PC-9 (cell line): Measurements from ENCODE around the gene MRPS22. TPM values are rescaled to one million over a fixed set of nuclear protein-coding genes. Genes with fewer than 3 reads are reported as not detected.

Experiments
- BruUV-seq: library from RNA; stranded (reverse); fragments of 400-500 nt; replicated peaks from 2 replicates; lab custom pipeline; 2021; lab: Mats Ljungman, UMichigan
- CTCF ChIA-PET: fragments of 300-600 bp; sonication (Branson Sonifier 250); formaldehyde crosslinking; loops from one replicate; lab custom pipeline; 2022; ENCODE audit warnings: antibody characterized with exemption; lab: Charles Lee
- POLR2A ChIA-PET: fragments of 300-600 bp; sonication (Branson Sonifier 250); formaldehyde crosslinking; loops from one replicate; lab custom pipeline; 2022; ENCODE audit warnings: antibody characterized with exemption; ENCODE audit not compliant: unreplicated experiment; lab: Charles Lee
- DNase-seq, 2 experiments: peaks; one replicate each; pipeline versions ENCODE4 v3.0.0 to v3.0.0-alpha.2; 2015 to 2022; ENCODE audit warnings: mixed read lengths in 1 of 2
- H2AFZ ChIP-seq: fragments of 200-600 bp; sonication (generic); 2 replicates; pipeline ENCODE4 v1.8.1; 2017; ENCODE audit warnings: antibody characterized with exemption
- H3F3A ChIP-seq: fragments of 200-600 bp; sonication (generic); 2 replicates; pipeline ENCODE4 v1.8.1; 2017; ENCODE audit warnings: antibody characterized with exemption, mild to moderate bottlenecking, low read depth; ENCODE audit not compliant: insufficient read depth
- H3K27ac ChIP-seq: fragments of 200-600 bp; sonication (generic); 2 replicates; pipeline ENCODE4 v1.6.1; 2016; ENCODE audit warnings: mixed run types
- H3K27me3 ChIP-seq: fragments of 200-600 bp; sonication (generic); 2 replicates; pipeline ENCODE4 v1.6.1; 2016; ENCODE audit warnings: low read depth, mixed run types; ENCODE audit not compliant: insufficient read depth
- H3K36me3 ChIP-seq: fragments of 200-600 bp; sonication (generic); 2 replicates; pipeline ENCODE4 v1.6.1; 2016; ENCODE audit warnings: low read depth, mixed run types
- H3K4me1 ChIP-seq: fragments of 200-600 bp; sonication (generic); replicated peaks from 2 replicates; pipeline ENCODE4 v1.6.1; 2016; ENCODE audit warnings: mixed run types; ENCODE audit not compliant: insufficient read depth
- H3K4me2 ChIP-seq: fragments of 200-600 bp; sonication (generic); 2 replicates; pipeline ENCODE4 v1.6.1; 2017; ENCODE audit warnings: mixed run types
- H3K4me3 ChIP-seq: fragments of 200-600 bp; sonication (generic); 2 replicates; pipeline ENCODE4 v1.6.1; 2016; ENCODE audit warnings: mixed run types
- H3K79me2 ChIP-seq: fragments of 200-600 bp; sonication (generic); 2 replicates; pipeline ENCODE4 v1.6.1; 2017; ENCODE audit warnings: low read depth, mixed run types
- H3K9me2 ChIP-seq: fragments of 200-600 bp; sonication (generic); 2 replicates; pipeline ENCODE4 v1.8.1; 2017; ENCODE audit warnings: mild to moderate bottlenecking; ENCODE audit not compliant: insufficient read depth
- H3K9me3 ChIP-seq: fragments of 200-600 bp; sonication (generic); 2 replicates; pipeline ENCODE4 v1.8.1; 2016; ENCODE audit warnings: low read depth; ENCODE audit not compliant: insufficient read depth
- H4K20me1 ChIP-seq: fragments of 200-600 bp; sonication (generic); 2 replicates; pipeline ENCODE4 v1.8.1; 2017; ENCODE audit not compliant: insufficient read depth
- CTCF ChIP-seq: fragments of 200-600 bp; sonication (generic); conservative IDR thresholded peaks from 2 replicates; pipeline ENCODE4 v1.6.1; 2017; ENCODE audit warnings: mixed run types, antibody characterized with exemption, mild to moderate bottlenecking, moderate library complexity
- EZH2 ChIP-seq: fragments of 200-600 bp; sonication (generic); IDR thresholded peaks from 2 replicates; pipeline ENCODE4 v1.8.0; 2017; ENCODE audit warnings: antibody characterized with exemption, low read depth
- intact Hi-C: fragments of 100-400 bp; cut with micrococcal nuclease; formaldehyde crosslinking; loops from one replicate; pipeline ENCODE4 v1.10.0; 2022; ENCODE audit not compliant: unreplicated experiment
- total RNA-seq: library from RNA; stranded (reverse); gene quantifications from 2 replicates; pipeline ENCODE4 v1.2.3, GENCODE V29; 2021

MRPS22 gene
- total RNA-seq, 1 experiment from 2014 or later = 68.0 TPM

GRCh38 chr3:139346771-139347170, 3.0 kb downstream of the MRPS22 start:
- Histone ChIP-seq H3K4me2 (no peak overlapping the region), H3K79me2 (peaks cover 27% of the 10 kb centered on the region), H3K4me3 (no peak overlapping the region), H2AFZ (no peak overlapping the region), H3K9me2 (no peaks in the 10 kb centered on the region), H3K9me3 (no peaks in the 10 kb centered on the region), H3F3A (no peaks in the 10 kb centered on the region), H3K27me3 (no peaks in the 10 kb centered on the region), H3K4me1 (peaks cover 8% of the 10 kb centered on the region), H3K27ac (no peak overlapping the region), H4K20me1 (no peaks in the 10 kb centered on the region), H3K36me3 (peaks cover 13% of the 10 kb centered on the region)
- no TSS peak for BruUV-seq
- ChIA-PET CTCF (no interaction called here), POLR2A (no interaction called here)
- intact Hi-C loops = no loop called here
- TF ChIP-seq EZH2 (no peak), CTCF (no peak)
- no peak for DNase-seq

GRCh38 chr3:139353920-139354556, 10.2 kb downstream of the MRPS22 start:
- no TSS peak for BruUV-seq
- H3K36me3 ChIP-seq = peaks cover 40% of the 10 kb centered on the region

GRCh38 chr3:139354661-139355060, 10.8 kb downstream of the MRPS22 start:
- TF ChIP-seq EZH2 (no peak), CTCF (no peak)
- Histone ChIP-seq H3K9me2 (no peaks in the 10 kb centered on the region), H3K4me2 (no peak overlapping the region), H3K79me2 (no peaks in the 10 kb centered on the region), H2AFZ (no peak overlapping the region), H3K27me3 (no peaks in the 10 kb centered on the region), H3K9me3 (no peaks in the 10 kb centered on the region), H3K4me3 (no peak overlapping the region), H3K4me1 (no peaks in the 10 kb centered on the region), H3F3A (peaks cover 35% of the 10 kb centered on the region; the same call in 1 of the 2 replicates), H4K20me1 (peaks cover 11% of the 10 kb centered on the region), H3K27ac (no peak overlapping the region), H3K36me3 (peaks cover 45% of the 10 kb centered on the region)
- no TSS peak for BruUV-seq
- intact Hi-C loops = loop anchor here (2.0 to 10.0 kb wide), 2 partner anchors 26 to 1170 kb away; partner anchors contain the start of gene ARMC8
- POLR2A ChIA-PET = interaction anchor here (1.5 kb wide), 1 partner anchor 35 kb away, joined by 5 read pairs; no protein-coding TSS in a partner anchor
- no peak for DNase-seq
- CTCF ChIA-PET = interaction anchor here (0.7 to 1.2 kb wide), 4 partner anchors 8 to 413 kb away, joined by 3 to 5 read pairs (median 4); partner anchors contain the start of gene MRPS22

More at GRCh38 chr3:139353920-139354556, 10.2 kb downstream of the MRPS22 start:
- TF ChIP-seq CTCF (peak; percentile 74), EZH2 (no peak)
- POLR2A ChIA-PET = interaction anchor here (0.6 to 1.5 kb wide), 2 partner anchors 36 to 432 kb away, joined by 5 read pairs; no protein-coding TSS in a partner anchor
- Histone ChIP-seq H2AFZ (no peak overlapping the region), H3K9me2 (no peaks in the 10 kb centered on the region), H3K9me3 (no peaks in the 10 kb centered on the region), H3K27ac (no peak overlapping the region), H3K79me2 (no peaks in the 10 kb centered on the region), H3K27me3 (no peaks in the 10 kb centered on the region), H3K4me2 (no peak overlapping the region), H4K20me1 (peaks cover 11% of the 10 kb centered on the region), H3F3A (peaks cover 35% of the 10 kb centered on the region; the same call in 1 of the 2 replicates), H3K4me1 (no peaks in the 10 kb centered on the region), H3K4me3 (no peak overlapping the region)
- CTCF ChIA-PET = interaction anchor here (0.7 to 1.2 kb wide), 4 partner anchors 8 to 413 kb away, joined by 3 to 5 read pairs (median 4); partner anchors contain the start of gene MRPS22
- intact Hi-C loops = loop anchor here (2.0 to 10.0 kb wide), 2 partner anchors 27 to 1169 kb away; partner anchors contain the start of gene ARMC8
- peak; percentile 25 to 42 for DNase-seq
